SK-N-SH (cell line): ENCODE data around the gene AGMO. TPM values are rescaled to one million over a fixed set of nuclear protein-coding genes. Genes with fewer than 3 reads are reported as not detected.

Source experiments
- CTCF ChIA-PET: fragments of 300-600, 350-600 bp; formaldehyde crosslinking; extraction: SDS; loops from one replicate; lab custom pipeline; 2021; lab: Yijun Ruan, JAX
- POLR2A ChIA-PET: fragments of 350-600 bp; sonication (Branson Sonifier 250); formaldehyde crosslinking; extraction: SDS; loops from one replicate; lab custom pipeline; 2020; ENCODE audit warnings: antibody characterized with exemption, inconsistent platforms; lab: Yijun Ruan, JAX
- DNase-seq: peaks from one replicate; pipeline ENCODE4 v3.0.0; 2012
- H2AFZ ChIP-seq: fragments of 200-600 bp; sonication (generic); 2 replicates; pipeline ENCODE4 v1.8.1; 2016; ENCODE audit warnings: antibody characterized with exemption, mild to moderate bottlenecking, low read depth
- H3F3A ChIP-seq: fragments of 200-600 bp; sonication (generic); replicated peaks from 2 replicates; pipeline ENCODE3; 2016; ENCODE audit warnings: antibody characterized with exemption, mild to moderate bottlenecking; ENCODE audit not compliant: insufficient read depth
- H3K27ac ChIP-seq, 2 experiments: fragments of 200-500 bp in 1 of 2; fragments of 200-600 bp in 1 of 2; sonication (Bioruptor generic) in 1 of 2; sonication (generic), shearing (Covaris generic) in 1 of 2; 2 replicates each; pipeline versions ENCODE4 v1.5.1 to v1.6.1; 2014 to 2016; ENCODE audit warnings: low read depth in 2 of 2, inconsistent platforms in 1 of 2, low read length in 1 of 2, mild to moderate bottlenecking in 1 of 2, mixed read lengths in 1 of 2
- H3K27me3 ChIP-seq: fragments of 200-600 bp; sonication (generic), shearing (Covaris generic); 2 replicates; pipeline ENCODE4 v1.6.1; 2016; ENCODE audit warnings: mixed run types; ENCODE audit not compliant: insufficient read depth
- H3K36me3 ChIP-seq, 2 experiments: fragments of 200-500 bp in 1 of 2; fragments of 200-600 bp in 1 of 2; sonication (Bioruptor generic) in 1 of 2; sonication (generic) in 1 of 2; replicated peaks in 1 of 2; 2 replicates each; pipeline versions ENCODE3 to v1.5.1; 2014 to 2016; ENCODE audit warnings: low read length in 1 of 2, mild to moderate bottlenecking in 1 of 2; ENCODE audit not compliant: insufficient read depth in 2 of 2, control insufficient read depth in 1 of 2
- H3K4me1 ChIP-seq, 2 experiments: fragments of 200-500 bp in 1 of 2; fragments of 200-600 bp in 1 of 2; sonication (Bioruptor generic) in 1 of 2; sonication (generic), shearing (Covaris generic) in 1 of 2; 2 replicates each; pipeline versions ENCODE4 v1.5.1 to v1.6.1; 2014 to 2016; ENCODE audit warnings: low read depth in 1 of 2, low read length in 1 of 2, mixed run types in 1 of 2; ENCODE audit not compliant: insufficient read depth in 2 of 2, control insufficient read depth in 1 of 2
- H3K4me2 ChIP-seq: fragments of 200-600 bp; sonication (generic), shearing (Covaris generic); 2 replicates; pipeline ENCODE4 v1.6.1; 2017; ENCODE audit warnings: mixed run types
- H3K4me3 ChIP-seq, 2 experiments: fragments of 200-500 bp in 1 of 2; fragments of 200-600 bp in 1 of 2; sonication (Bioruptor generic) in 1 of 2; sonication (generic), shearing (Covaris generic) in 1 of 2; 2 replicates each; pipeline versions ENCODE4 v1.5.1 to v1.8.1; 2014 to 2016; ENCODE audit warnings: low read depth in 2 of 2, inconsistent platforms in 1 of 2, low read length in 1 of 2, mild to moderate bottlenecking in 1 of 2, mixed read lengths in 1 of 2, moderate library complexity in 1 of 2
- H3K79me2 ChIP-seq: fragments of 200-600 bp; sonication (generic); 2 replicates; pipeline ENCODE4 v1.8.1; 2017; ENCODE audit warnings: mild to moderate bottlenecking; ENCODE audit not compliant: insufficient read depth
- H3K9ac ChIP-seq: fragments of 200-600 bp; sonication (generic); 2 replicates; pipeline ENCODE4 v1.6.1; 2017; ENCODE audit warnings: mixed run types
- H3K9me2 ChIP-seq: fragments of 200-600 bp; sonication (generic); 2 replicates; pipeline ENCODE4 v1.6.1; 2017; ENCODE audit warnings: mixed run types
- H3K9me3 ChIP-seq: fragments of 200-600 bp; sonication (generic); 2 replicates; pipeline ENCODE4 v1.6.1; 2017; ENCODE audit warnings: mixed run types, mild to moderate bottlenecking, moderate library complexity
- H4K20me1 ChIP-seq: fragments of 200-600 bp; sonication (generic); 2 replicates; pipeline ENCODE4 v1.6.1; 2017; ENCODE audit warnings: mild to moderate bottlenecking, mixed run types; ENCODE audit not compliant: insufficient read depth
- CTCF ChIP-seq: fragments of 200-600 bp; sonication (generic); IDR thresholded peaks from 2 replicates; pipeline ENCODE4 v1.6.1; 2017; ENCODE audit warnings: antibody characterized with exemption, mild to moderate bottlenecking, moderate library complexity
- ELF1 ChIP-seq: IDR thresholded peaks from 2 replicates; pipeline ENCODE4 v1.4.0; 2012
- GABPA ChIP-seq: IDR thresholded peaks from 2 replicates; pipeline ENCODE4 v1.4.0; 2012; ENCODE audit warnings: low read depth, mild to moderate bottlenecking
- GATA2 ChIP-seq: sonication (generic); formaldehyde crosslinking; IDR thresholded peaks from 2 replicates; pipeline ENCODE4 v1.5.0; 2020; ENCODE audit warnings: mild to moderate bottlenecking, missing genetic modification reagents
- IRF3 ChIP-seq: fragments of 150-350 bp; IDR thresholded peaks from 2 replicates; pipeline ENCODE4 v1.6.1; 2016; ENCODE audit warnings: mild to moderate bottlenecking, low read depth, low read length
- JUND ChIP-seq: IDR thresholded peaks from 2 replicates; pipeline ENCODE4 v1.4.0; 2012
- MAX ChIP-seq: IDR thresholded peaks from 2 replicates; pipeline ENCODE4 v1.4.0; 2012; ENCODE audit warnings: low read depth
- MEF2A ChIP-seq: IDR thresholded peaks from 2 replicates; pipeline ENCODE4 v1.4.0; 2012; ENCODE audit warnings: low read depth, borderline replicate concordance
- RAD21 ChIP-seq: IDR thresholded peaks from 2 replicates; pipeline ENCODE4 v1.6.1; 2012; ENCODE audit warnings: mild to moderate bottlenecking, low read length
- RCOR1 ChIP-seq: fragments of 150-350 bp; IDR thresholded peaks from 2 replicates; pipeline ENCODE4 v1.6.1; 2017; ENCODE audit warnings: antibody characterized with exemption, low read length
- RFX5 ChIP-seq: IDR thresholded peaks from 2 replicates; pipeline ENCODE4 v1.6.1; 2012; ENCODE audit warnings: mild to moderate bottlenecking, improper control_type of control experiment, low read length
- SIN3A ChIP-seq: IDR thresholded peaks from 2 replicates; pipeline ENCODE4 v1.6.1; 2012; ENCODE audit warnings: low read depth, mild to moderate bottlenecking, low read length, moderate library complexity, borderline replicate concordance
- TCF12 ChIP-seq: IDR thresholded peaks from 2 replicates; pipeline ENCODE4 v1.4.0; 2012
- USF1 ChIP-seq: IDR thresholded peaks from 2 replicates; pipeline ENCODE4 v1.4.0; 2012; ENCODE audit warnings: low read depth, borderline replicate concordance
- USF2 ChIP-seq: fragments of 150-350 bp; IDR thresholded peaks from 2 replicates; pipeline ENCODE4 v1.6.1; 2017; ENCODE audit warnings: antibody characterized with exemption, low read length, low read depth, borderline replicate concordance
- WGBS: methylation state at CpG from one replicate; pipeline ENCODE4 v1.1.6; 2017; ENCODE audit warnings: low lambda C conversion rate; 5-methylcytosine and 5-hydroxymethylcytosine counted together
- polyA plus RNA-seq, 3 experiments: library from polyadenylated mRNA; depleted of rRNA; stranded (reverse); fragments of >200 nt; gene quantifications; 2 replicates each; pipeline ENCODE4 v1.2.3, GENCODE V29; 2012

AGMO gene
- polyA plus RNA-seq, 1 of the 3 experiments (the other 2 are of a cell fraction): 0.05 TPM

- Histone ChIP-seq H3K9ac (no peak overlapping the region), H3K4me1 (peaks cover 0 to 4% of the 10 kb centered on the region in 2 experiments; a peak in 1 of 4 replicates), H3K4me3 (no peak overlapping the region), H3K9me2 (no peaks in the 10 kb centered on the region), H3K9me3 (no peaks in the 10 kb centered on the region), H3K27ac (no peak overlapping the region), H3F3A (no peaks in the 10 kb centered on the region), H2AFZ (no peak overlapping the region), H3K27me3 (no peaks in the 10 kb centered on the region), H3K36me3 (no peaks in the 10 kb centered on the region), H3K4me2 (no peak overlapping the region)
- ChIA-PET POLR2A (no interaction called here), CTCF (interaction anchor here (1.1 to 1.5 kb wide), 2 partner anchors 12 to 16 kb away, joined by 4 read pairs; no protein-coding TSS in a partner anchor)
- no peak for DNase-seq
- TF ChIP-seq SIN3A: no peak
- TF ChIP-seq GATA2 (CRISPR knock-in tag): no peak
- TF ChIP-seq, all 33 proteins: peak for 0
- Histone ChIP-seq H4K20me1 (no peaks in the 10 kb centered on the region), H3K79me2 (no peaks in the 10 kb centered on the region)
- WGBS: 32% methylated on average over 2 of the region's 2 CpGs
These were observed 346.8 kb downstream of the AGMO start for GRCh38 chr7:15214976-15215375.

GRCh38 chr7:15213093-15213492 is 348.7 kb downstream of the AGMO start:
- ChIA-PET CTCF (no interaction called here), POLR2A (no interaction called here)
- TF ChIP-seq IRF3 (no peak), RAD21 (no peak), GATA2 (CRISPR knock-in tag) (no peak), MAX (no peak), GABPA (no peak), ELF1 (no peak), MEF2A (no peak), TCF12 (no peak), USF2 (no peak), CTCF (no peak), USF1 (no peak), RFX5 (no peak), JUND (no peak), RCOR1 (no peak)
- H3K27me3 ChIP-seq: no peaks in the 10 kb centered on the region
- DNase-seq: no peak
- no peak overlapping the region for H3K9ac ChIP-seq
- H3K4me1 ChIP-seq: peaks cover 4% of the 10 kb centered on the region in 2 experiments; a peak in 2 of 4 replicates
- H2AFZ ChIP-seq: no peak overlapping the region
- H3K4me3 ChIP-seq: no peak overlapping the region
- H3K79me2 ChIP-seq: no peaks in the 10 kb centered on the region
- H3K4me2 ChIP-seq: no peak overlapping the region
- no peaks in the 10 kb centered on the region for H4K20me1 ChIP-seq
- H3K9me3 ChIP-seq: no peaks in the 10 kb centered on the region
- H3F3A ChIP-seq: no peaks in the 10 kb centered on the region
- H3K9me2 ChIP-seq: no peaks in the 10 kb centered on the region
- 84% methylated on average over 2 of the region's 2 CpGs for WGBS
- H3K27ac ChIP-seq: no peak overlapping the region
- no peaks in the 10 kb centered on the region for H3K36me3 ChIP-seq
